GM21528 (cell line): Measurements from ENCODE around the gene CHSY3.

Experiments used
- ATAC-seq: cut with Tn5 transposase; IDR thresholded peaks from one replicate; pipeline ENCODE4 v1.9.1; 2021; ENCODE audit warnings: mild to moderate bottlenecking, moderate library complexity; ENCODE audit not compliant: unreplicated experiment, low FRiP score

CHSY3 gene

GRCh38 chr5:129904102-129904666 lies at the start of gene CHSY3:
Gene CHSY3 (plus strand): TSS chr5:129904465.
- peak; percentile 72 for ATAC-seq

- no peak for ATAC-seq
Measured at GRCh38 chr5:129856325-129856724, 47.9 kb upstream of the CHSY3 start.

GRCh38 chr5:129857116-129857515 lies 47.1 kb upstream of the CHSY3 start:
- ATAC-seq: no peak

GRCh38 chr5:129858131-129858675 lies 46.1 kb upstream of the CHSY3 start:
- no peak for ATAC-seq

- no peak for ATAC-seq
Measured at GRCh38 chr5:129884322-129884721, 19.9 kb upstream of the CHSY3 start.

GRCh38 chr5:129899454-129899853 lies 4.8 kb upstream of the CHSY3 start:
- ATAC-seq: no peak

GRCh38 chr5:129902816-129903215 lies 1.4 kb upstream of the CHSY3 start:
- ATAC-seq: no peak

GRCh38 chr5:129903466-129904101 lies 681 bp upstream of the CHSY3 start:
- no peak for ATAC-seq

- peak; percentile 55 for ATAC-seq
Measured at GRCh38 chr5:129904667-129905472, 605 bp downstream of the CHSY3 start.

GRCh38 chr5:129905473-129906176 lies 1.4 kb downstream of the CHSY3 start:
- ATAC-seq: no peak

GRCh38 chr5:129906177-129906887 lies 2.1 kb downstream of the CHSY3 start:
- ATAC-seq: no peak

GRCh38 chr5:129909225-129909624 lies 5.0 kb downstream of the CHSY3 start:
- no peak for ATAC-seq

GRCh38 chr5:129912601-129913255 lies 8.5 kb downstream of the CHSY3 start:
- ATAC-seq: no peak

- no peak for ATAC-seq
Measured at GRCh38 chr5:129915415-129915814, 11.2 kb downstream of the CHSY3 start.

GRCh38 chr5:129917224-129917623 lies 13.0 kb downstream of the CHSY3 start:
- ATAC-seq: no peak

GRCh38 chr5:129921204-129921603 lies 16.9 kb downstream of the CHSY3 start:
- no peak for ATAC-seq

- no peak for ATAC-seq
Measured at GRCh38 chr5:129930221-129930620, 26.0 kb downstream of the CHSY3 start.

GRCh38 chr5:129935626-129936025 lies 31.4 kb downstream of the CHSY3 start:
- ATAC-seq: no peak

GRCh38 chr5:129938077-129938476 lies 33.8 kb downstream of the CHSY3 start:
- ATAC-seq: no peak

GRCh38 chr5:129943936-129944335 lies 39.7 kb downstream of the CHSY3 start:
- ATAC-seq: no peak
